ENCODE results near the gene NEDD9.

Gene NEDD9

DNA sequence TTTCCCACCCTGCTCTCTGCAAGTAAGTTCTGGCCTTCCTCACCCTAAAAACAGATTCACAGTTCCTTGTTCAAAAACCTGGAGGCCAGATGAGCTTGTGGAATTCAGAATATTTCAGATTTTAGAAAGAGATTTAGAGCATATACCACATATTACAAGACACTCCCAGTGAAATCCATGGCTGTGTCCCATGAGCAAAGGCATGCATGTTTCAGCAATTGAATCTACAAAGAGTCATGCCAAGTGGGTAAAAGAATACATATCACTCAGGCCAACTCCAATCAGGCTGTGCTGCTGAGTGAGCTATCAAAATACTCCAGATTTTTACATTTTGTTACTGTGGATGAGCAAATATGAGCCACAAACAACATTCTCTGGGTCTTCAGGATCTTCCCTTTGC is 10.2 kb upstream of the NEDD9 start:
- no peaks in the 10 kb centered on the region for H3K36me3 ChIP-seq (ENCODE audit: control insufficient read depth in 2 of 2, insufficient read depth in 1 of 2, low read length in 2 of 2)
- no peak overlapping the region for H3K4me3 ChIP-seq (ENCODE audit: low read depth, low read length)
- ChIA-PET POLR2A (interaction anchor here (3.3 kb wide), 1 partner anchor 11 kb away, joined by 15 read pairs; the partner anchor contains the start of gene NEDD9), CTCF (interaction anchor here (0.9 to 1.9 kb wide), 2 partner anchors 21 to 47 kb away, joined by 3 to 7 read pairs; no protein-coding TSS in a partner anchor)
- no peak overlapping the region for H3K27ac ChIP-seq (ENCODE audit: extremely low read depth, low read depth, low read length)
- no peak for TF ChIP-seq SETDB1 (IDR thresholded peaks at IDR 0.05; ENCODE audit: insufficient read length, low read length)
- no peak for TF ChIP-seq ZNF37A (tag by site-specific recombination; IDR thresholded peaks at IDR 0.05)
- no peak for TF ChIP-seq ZNF48 (tag by site-specific recombination; IDR thresholded peaks at IDR 0.05)
- TF ChIP-seq, protein P1, sequence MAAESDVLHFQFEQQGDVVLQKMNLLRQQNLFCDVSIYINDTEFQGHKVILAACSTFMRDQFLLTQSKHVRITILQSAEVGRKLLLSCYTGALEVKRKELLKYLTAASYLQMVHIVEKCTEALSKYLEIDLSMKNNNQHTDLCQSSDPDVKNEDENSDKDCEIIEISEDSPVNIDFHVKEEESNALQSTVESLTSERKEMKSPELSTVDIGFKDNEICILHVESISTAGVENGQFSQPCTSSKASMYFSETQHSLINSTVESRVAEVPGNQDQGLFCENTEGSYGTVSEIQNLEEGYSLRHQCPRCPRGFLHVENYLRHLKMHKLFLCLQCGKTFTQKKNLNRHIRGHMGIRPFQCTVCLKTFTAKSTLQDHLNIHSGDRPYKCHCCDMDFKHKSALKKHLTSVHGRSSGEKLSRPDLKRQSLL (tag by site-specific recombination; IDR thresholded peaks at IDR 0.05) = no peak
- no peak for TF ChIP-seq ZNF530 (tag by site-specific recombination; IDR thresholded peaks at IDR 0.05; ENCODE audit: low read depth)
- TF ChIP-seq, protein P2, sequence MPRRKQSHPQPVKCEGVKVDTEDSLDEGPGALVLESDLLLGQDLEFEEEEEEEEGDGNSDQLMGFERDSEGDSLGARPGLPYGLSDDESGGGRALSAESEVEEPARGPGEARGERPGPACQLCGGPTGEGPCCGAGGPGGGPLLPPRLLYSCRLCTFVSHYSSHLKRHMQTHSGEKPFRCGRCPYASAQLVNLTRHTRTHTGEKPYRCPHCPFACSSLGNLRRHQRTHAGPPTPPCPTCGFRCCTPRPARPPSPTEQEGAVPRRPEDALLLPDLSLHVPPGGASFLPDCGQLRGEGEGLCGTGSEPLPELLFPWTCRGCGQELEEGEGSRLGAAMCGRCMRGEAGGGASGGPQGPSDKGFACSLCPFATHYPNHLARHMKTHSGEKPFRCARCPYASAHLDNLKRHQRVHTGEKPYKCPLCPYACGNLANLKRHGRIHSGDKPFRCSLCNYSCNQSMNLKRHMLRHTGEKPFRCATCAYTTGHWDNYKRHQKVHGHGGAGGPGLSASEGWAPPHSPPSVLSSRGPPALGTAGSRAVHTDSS (tag by site-specific recombination; IDR thresholded peaks at IDR 0.05) = no peak
- TF ChIP-seq GFI1B (tag by site-specific recombination; IDR thresholded peaks at IDR 0.05) = no peak
- TF ChIP-seq ZNF76 (tag by site-specific recombination; IDR thresholded peaks at IDR 0.05; ENCODE audit: borderline replicate concordance, low read depth) = no peak
- no peak for TF ChIP-seq ZEB2 (tag by site-specific recombination; IDR thresholded peaks at IDR 0.05)
- no peak for TF ChIP-seq ZNF266 (tag by site-specific recombination; IDR thresholded peaks at IDR 0.05; ENCODE audit: low read depth)
- TF ChIP-seq ZNF837 (tag by site-specific recombination; IDR thresholded peaks at IDR 0.05) = no peak
- no peak for TF ChIP-seq ZNF274 (IDR thresholded peaks at IDR 0.05; ENCODE audit: low read length)
- TF ChIP-seq ZNF274 (tag by site-specific recombination; IDR thresholded peaks at IDR 0.05; ENCODE audit: borderline replicate concordance) = no peak
- no peak for TF ChIP-seq ZNF670 (tag by site-specific recombination; IDR thresholded peaks at IDR 0.05; ENCODE audit: low read depth)
- TF ChIP-seq, protein P3, sequence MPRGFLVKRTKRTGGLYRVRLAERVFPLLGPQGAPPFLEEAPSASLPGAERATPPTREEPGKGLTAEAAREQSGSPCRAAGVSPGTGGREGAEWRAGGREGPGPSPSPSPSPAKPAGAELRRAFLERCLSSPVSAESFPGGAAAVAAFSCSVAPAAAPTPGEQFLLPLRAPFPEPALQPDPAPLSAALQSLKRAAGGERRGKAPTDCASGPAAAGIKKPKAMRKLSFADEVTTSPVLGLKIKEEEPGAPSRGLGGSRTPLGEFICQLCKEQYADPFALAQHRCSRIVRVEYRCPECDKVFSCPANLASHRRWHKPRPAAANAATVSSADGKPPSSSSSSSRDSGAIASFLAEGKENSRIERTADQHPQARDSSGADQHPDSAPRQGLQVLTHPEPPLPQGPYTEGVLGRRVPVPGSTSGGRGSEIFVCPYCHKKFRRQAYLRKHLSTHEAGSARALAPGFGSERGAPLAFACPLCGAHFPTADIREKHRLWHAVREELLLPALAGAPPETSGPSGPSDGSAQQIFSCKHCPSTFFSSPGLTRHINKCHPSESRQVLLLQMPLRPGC (tag by site-specific recombination; IDR thresholded peaks at IDR 0.05) = no peak
- no peak for TF ChIP-seq ZNF211 (tag by site-specific recombination; IDR thresholded peaks at IDR 0.05; ENCODE audit: low read depth)
- no peak for TF ChIP-seq WT1 (tag by site-specific recombination; IDR thresholded peaks at IDR 0.05)
- TF ChIP-seq ZNF121 (tag by site-specific recombination; IDR thresholded peaks at IDR 0.05) = no peak
- TF ChIP-seq YY2 (tag by site-specific recombination; IDR thresholded peaks at IDR 0.05) = no peak
- TF ChIP-seq FEZF1 (tag by site-specific recombination; IDR thresholded peaks at IDR 0.05) = no peak
- TF ChIP-seq, protein P4, sequence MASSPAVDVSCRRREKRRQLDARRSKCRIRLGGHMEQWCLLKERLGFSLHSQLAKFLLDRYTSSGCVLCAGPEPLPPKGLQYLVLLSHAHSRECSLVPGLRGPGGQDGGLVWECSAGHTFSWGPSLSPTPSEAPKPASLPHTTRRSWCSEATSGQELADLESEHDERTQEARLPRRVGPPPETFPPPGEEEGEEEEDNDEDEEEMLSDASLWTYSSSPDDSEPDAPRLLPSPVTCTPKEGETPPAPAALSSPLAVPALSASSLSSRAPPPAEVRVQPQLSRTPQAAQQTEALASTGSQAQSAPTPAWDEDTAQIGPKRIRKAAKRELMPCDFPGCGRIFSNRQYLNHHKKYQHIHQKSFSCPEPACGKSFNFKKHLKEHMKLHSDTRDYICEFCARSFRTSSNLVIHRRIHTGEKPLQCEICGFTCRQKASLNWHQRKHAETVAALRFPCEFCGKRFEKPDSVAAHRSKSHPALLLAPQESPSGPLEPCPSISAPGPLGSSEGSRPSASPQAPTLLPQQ (tag by site-specific recombination; IDR thresholded peaks at IDR 0.05) = no peak
- no peaks in the 10 kb centered on the region for H3K4me1 ChIP-seq (ENCODE audit: control insufficient read depth, insufficient read depth, low read length)
- H3K9me3 ChIP-seq (ENCODE audit: control insufficient read depth, insufficient read depth, low read depth, low read length) = no peaks in the 10 kb centered on the region

- H3K4me1 ChIP-seq (ENCODE audit: control insufficient read depth, insufficient read depth, low read length) = no peaks in the 10 kb centered on the region
- H3K27ac ChIP-seq (ENCODE audit: extremely low read depth, low read depth, low read length) = no peak overlapping the region
- ChIA-PET POLR2A (interaction anchor here (3.3 kb wide), 1 partner anchor 10 kb away, joined by 15 read pairs; the partner anchor contains the start of gene NEDD9), CTCF (interaction anchor here (0.9 to 1.9 kb wide), 2 partner anchors 22 to 48 kb away, joined by 3 to 7 read pairs; no protein-coding TSS in a partner anchor)
- H3K36me3 ChIP-seq (ENCODE audit: control insufficient read depth in 2 of 2, insufficient read depth in 1 of 2, low read length in 2 of 2) = no peaks in the 10 kb centered on the region
- H3K4me3 ChIP-seq (ENCODE audit: low read depth, low read length) = no peak overlapping the region
- H3K9me3 ChIP-seq (ENCODE audit: control insufficient read depth, insufficient read depth, low read depth, low read length) = no peaks in the 10 kb centered on the region
- TF ChIP-seq ZNF350 (tag by site-specific recombination; IDR thresholded peaks at IDR 0.05) = no peak
Observed at GRCh38 chr6:11241793-11242201, 9.3 kb upstream of the NEDD9 start.
